Measurements from ENCODE around the gene SAMD13. TPM values are rescaled to one million over a fixed set of nuclear protein-coding genes. Genes with fewer than 3 reads are reported as not detected.

The SAMD13 gene
- total and polyA plus RNA-seq, 5 donors from 2014 or later, result 0.17 to 0.42 (median 0.31) TPM; not detected in 2

- H3K36me3 ChIP-seq (ENCODE audit: control insufficient read depth, insufficient read depth, low read length), result no peaks in the 10 kb centered on the region
- no peaks in the 10 kb centered on the region for H3K9me3 ChIP-seq (ENCODE audit: control insufficient read depth in 2 of 2, low read length in 2 of 2)
- Mint-ChIP-seq H3K27ac (no peak overlapping the region), H3K27me3 (no peaks in the 10 kb centered on the region), H3K4me3 (no peak overlapping the region), H3K4me1 (peaks cover 0 to 4% (median 0%) of the 10 kb centered on the region in 4 donors), H3K36me3 (no peaks in the 10 kb centered on the region), H3K9me3 (peaks cover 0 to 2% (median 0%) of the 10 kb centered on the region in 7 donors)
- no peak overlapping the region for H3K27ac ChIP-seq (ENCODE audit: insufficient read depth, low read length, poor library complexity, severe bottlenecking)
- no peaks in the 10 kb centered on the region for H3K4me1 ChIP-seq (ENCODE audit: control insufficient read depth, insufficient read depth, low read length, poor library complexity, severe bottlenecking)
- H3K27me3 ChIP-seq (ENCODE audit: control insufficient read depth, insufficient read depth, low read length), result peaks cover 2% of the 10 kb centered on the region
- DNase-seq (no peak), ATAC-seq (ENCODE audit: low read depth in 2 of 2) (no peak)
- no peak overlapping the region for H3K4me3 ChIP-seq (ENCODE audit: low read depth, low read length)
These were observed 45.9 kb downstream of the SAMD13 start for GRCh38 chr1:84347271-84347931.

- peaks cover 2% of the 10 kb centered on the region for H3K27me3 ChIP-seq (ENCODE audit: control insufficient read depth, insufficient read depth, low read length)
- DNase-seq, result no peak
- no peaks in the 10 kb centered on the region for H3K4me1 ChIP-seq (ENCODE audit: control insufficient read depth, insufficient read depth, low read length, poor library complexity, severe bottlenecking)
- Mint-ChIP-seq H3K4me1 (no peaks in the 10 kb centered on the region), H3K36me3 (no peaks in the 10 kb centered on the region), H3K27me3 (no peaks in the 10 kb centered on the region), H3K4me3 (no peak overlapping the region), H3K9me3 (peaks cover 0 to 2% (median 0%) of the 10 kb centered on the region in 7 donors), H3K27ac (no peak overlapping the region)
- no peak overlapping the region for H3K4me3 ChIP-seq (ENCODE audit: low read depth, low read length)
- H3K9me3 ChIP-seq (ENCODE audit: control insufficient read depth in 2 of 2, low read length in 2 of 2), result no peaks in the 10 kb centered on the region
- no peak for ATAC-seq (ENCODE audit: low read depth in 2 of 2)
- no peaks in the 10 kb centered on the region for H3K36me3 ChIP-seq (ENCODE audit: control insufficient read depth, insufficient read depth, low read length)
- no peak overlapping the region for H3K27ac ChIP-seq (ENCODE audit: insufficient read depth, low read length, poor library complexity, severe bottlenecking)
These were observed 46.5 kb downstream of the SAMD13 start for GRCh38 chr1:84347932-84348555.

- H3K27ac ChIP-seq (ENCODE audit: insufficient read depth, low read length, poor library complexity, severe bottlenecking), result no peak overlapping the region
- H3K36me3 ChIP-seq (ENCODE audit: control insufficient read depth, insufficient read depth, low read length), result no peaks in the 10 kb centered on the region
- H3K9me3 Mint-ChIP-seq, result no peaks in the 10 kb centered on the region
- no peaks in the 10 kb centered on the region for H3K9me3 ChIP-seq (ENCODE audit: control insufficient read depth in 2 of 2, low read length in 2 of 2)
- H3K27ac Mint-ChIP-seq, result no peak overlapping the region
- no peaks in the 10 kb centered on the region for H3K27me3 Mint-ChIP-seq
- DNase-seq (no peak), ATAC-seq (ENCODE audit: low read depth in 2 of 2) (no peak)
- no peak overlapping the region for H3K4me3 ChIP-seq (ENCODE audit: low read depth, low read length)
- no peak overlapping the region for H3K4me3 Mint-ChIP-seq
- no peaks in the 10 kb centered on the region for H3K4me1 Mint-ChIP-seq
- H3K36me3 Mint-ChIP-seq, result no peaks in the 10 kb centered on the region
- H3K4me1 ChIP-seq (ENCODE audit: control insufficient read depth, insufficient read depth, low read length, poor library complexity, severe bottlenecking), result no peaks in the 10 kb centered on the region
- H3K27me3 ChIP-seq (ENCODE audit: control insufficient read depth, insufficient read depth, low read length), result peaks cover 2% of the 10 kb centered on the region
These were observed 47.3 kb downstream of the SAMD13 start for GRCh38 chr1:84348759-84349158.

- no peaks in the 10 kb centered on the region for H3K36me3 ChIP-seq (ENCODE audit: control insufficient read depth, insufficient read depth, low read length)
- DNase-seq (no peak), ATAC-seq (ENCODE audit: low read depth in 2 of 2) (no peak)
- no peak overlapping the region for H3K4me3 ChIP-seq (ENCODE audit: low read depth, low read length)
- no peaks in the 10 kb centered on the region for H3K4me1 ChIP-seq (ENCODE audit: control insufficient read depth, insufficient read depth, low read length, poor library complexity, severe bottlenecking)
- no peak overlapping the region for H3K4me3 Mint-ChIP-seq
- no peaks in the 10 kb centered on the region for H3K4me1 Mint-ChIP-seq
- H3K27ac ChIP-seq (ENCODE audit: insufficient read depth, low read length, poor library complexity, severe bottlenecking), result no peak overlapping the region
- H3K36me3 Mint-ChIP-seq, result no peaks in the 10 kb centered on the region
- H3K27me3 Mint-ChIP-seq, result no peaks in the 10 kb centered on the region
- H3K27me3 ChIP-seq (ENCODE audit: control insufficient read depth, insufficient read depth, low read length), result peaks cover 2% of the 10 kb centered on the region
- H3K9me3 ChIP-seq (ENCODE audit: control insufficient read depth in 2 of 2, low read length in 2 of 2), result no peaks in the 10 kb centered on the region
- no peak overlapping the region for H3K27ac Mint-ChIP-seq
- H3K9me3 Mint-ChIP-seq, result no peaks in the 10 kb centered on the region
These were observed 48.6 kb downstream of the SAMD13 start for GRCh38 chr1:84350104-84350503.

- Mint-ChIP-seq H3K27ac (no peak overlapping the region), H3K9me3 (peaks cover 0 to under 1% (median 0%) of the 10 kb centered on the region in 7 donors), H3K36me3 (no peaks in the 10 kb centered on the region), H3K4me1 (no peaks in the 10 kb centered on the region), H3K4me3 (no peak overlapping the region), H3K27me3 (no peaks in the 10 kb centered on the region)
- ATAC-seq (ENCODE audit: low read depth in 2 of 2), result no peak
- no peaks in the 10 kb centered on the region for H3K4me1 ChIP-seq (ENCODE audit: control insufficient read depth, insufficient read depth, low read length, poor library complexity, severe bottlenecking)
- H3K36me3 ChIP-seq (ENCODE audit: control insufficient read depth, insufficient read depth, low read length), result no peaks in the 10 kb centered on the region
- H3K27ac ChIP-seq (ENCODE audit: insufficient read depth, low read length, poor library complexity, severe bottlenecking), result no peak overlapping the region
- no peak for DNase-seq
- H3K27me3 ChIP-seq (ENCODE audit: control insufficient read depth, insufficient read depth, low read length), result peaks cover 2% of the 10 kb centered on the region
- no peaks in the 10 kb centered on the region for H3K9me3 ChIP-seq (ENCODE audit: control insufficient read depth in 2 of 2, low read length in 2 of 2)
- no peak overlapping the region for H3K4me3 ChIP-seq (ENCODE audit: low read depth, low read length)
These were observed 49.0 kb downstream of the SAMD13 start for GRCh38 chr1:84350550-84350949.

- ATAC-seq (ENCODE audit: low read depth in 2 of 2) (no peak), DNase-seq (no peak)
- Histone ChIP-seq H3K27ac (ENCODE audit: insufficient read depth, low read length, poor library complexity, severe bottlenecking) (no peak overlapping the region), H3K4me3 (ENCODE audit: low read depth, low read length) (no peak overlapping the region), H3K4me1 (ENCODE audit: control insufficient read depth, insufficient read depth, low read length, poor library complexity, severe bottlenecking) (no peaks in the 10 kb centered on the region), H3K27me3 (ENCODE audit: control insufficient read depth, insufficient read depth, low read length) (peaks cover 4% of the 10 kb centered on the region), H3K36me3 (ENCODE audit: control insufficient read depth, insufficient read depth, low read length) (no peaks in the 10 kb centered on the region), H3K9me3 (ENCODE audit: control insufficient read depth in 2 of 2, low read length in 2 of 2) (no peaks in the 10 kb centered on the region)
- H3K27ac Mint-ChIP-seq, result no peak overlapping the region
- no peak overlapping the region for H3K4me3 Mint-ChIP-seq
- H3K27me3 Mint-ChIP-seq, result peaks cover 5% of the 10 kb centered on the region
- H3K36me3 Mint-ChIP-seq, result no peaks in the 10 kb centered on the region
- H3K4me1 Mint-ChIP-seq, result no peaks in the 10 kb centered on the region
- peaks cover 0 to 4% (median 0%) of the 10 kb centered on the region in 7 donors for H3K9me3 Mint-ChIP-seq
These were observed 51.0 kb downstream of the SAMD13 start for GRCh38 chr1:84352298-84353106.

GRCh38 chr1:84353695-84354094, 52.2 kb downstream of the SAMD13 start:
- no peak for ATAC-seq (ENCODE audit: low read depth in 2 of 2)
- no peak overlapping the region for H3K4me3 ChIP-seq (ENCODE audit: low read depth, low read length)
- no peaks in the 10 kb centered on the region for H3K4me1 ChIP-seq (ENCODE audit: control insufficient read depth, insufficient read depth, low read length, poor library complexity, severe bottlenecking)
- no peak overlapping the region for H3K27ac ChIP-seq (ENCODE audit: insufficient read depth, low read length, poor library complexity, severe bottlenecking)
- no peaks in the 10 kb centered on the region for H3K4me1 Mint-ChIP-seq
- peaks cover 5% of the 10 kb centered on the region for H3K27me3 Mint-ChIP-seq
- no peak overlapping the region for H3K27ac Mint-ChIP-seq
- no peaks in the 10 kb centered on the region for H3K36me3 ChIP-seq (ENCODE audit: control insufficient read depth, insufficient read depth, low read length)
- peaks cover 2% of the 10 kb centered on the region for H3K27me3 ChIP-seq (ENCODE audit: control insufficient read depth, insufficient read depth, low read length)
- no peaks in the 10 kb centered on the region for H3K36me3 Mint-ChIP-seq
- H3K9me3 Mint-ChIP-seq, result peaks cover 0 to 4% (median 0%) of the 10 kb centered on the region in 7 donors
- H3K4me3 Mint-ChIP-seq, result no peak overlapping the region
- DNase-seq, result no peak
- no peaks in the 10 kb centered on the region for H3K9me3 ChIP-seq (ENCODE audit: control insufficient read depth in 2 of 2, low read length in 2 of 2)

Data from CD4-positive, CD25-positive, alpha-beta regulatory T cell (primary cell).